HG02852 (cell line): ENCODE data around the gene ZC3H12A.

ENCODE experiments used
- ATAC-seq: cut with Tn5 transposase; IDR thresholded peaks from one replicate; pipeline ENCODE4 v1.9.1; 2021; ENCODE audit warnings: mild to moderate bottlenecking, moderate library complexity; ENCODE audit not compliant: unreplicated experiment

Gene ZC3H12A

DNA sequence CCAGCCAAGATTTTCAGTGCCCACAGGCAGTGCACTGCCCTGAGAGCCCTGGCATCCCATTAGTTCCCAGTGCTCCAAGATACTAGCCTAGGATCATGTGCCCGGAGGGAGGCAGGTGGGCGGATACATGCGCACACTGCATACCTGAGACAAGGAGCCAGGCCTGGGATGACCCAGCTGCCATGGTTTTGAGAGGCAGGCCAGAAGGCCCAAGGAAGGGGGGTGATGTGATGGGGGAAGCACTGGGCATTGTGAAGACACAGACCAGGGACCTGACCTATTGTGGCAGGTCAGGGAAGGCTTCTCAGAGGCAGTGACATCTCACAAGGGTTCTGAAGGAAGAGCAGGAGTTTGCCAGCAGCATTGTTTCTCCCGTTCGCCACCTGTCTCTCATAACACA lies 3.6 kb downstream of the ZC3H12A start:
- no peak for ATAC-seq

DNA sequence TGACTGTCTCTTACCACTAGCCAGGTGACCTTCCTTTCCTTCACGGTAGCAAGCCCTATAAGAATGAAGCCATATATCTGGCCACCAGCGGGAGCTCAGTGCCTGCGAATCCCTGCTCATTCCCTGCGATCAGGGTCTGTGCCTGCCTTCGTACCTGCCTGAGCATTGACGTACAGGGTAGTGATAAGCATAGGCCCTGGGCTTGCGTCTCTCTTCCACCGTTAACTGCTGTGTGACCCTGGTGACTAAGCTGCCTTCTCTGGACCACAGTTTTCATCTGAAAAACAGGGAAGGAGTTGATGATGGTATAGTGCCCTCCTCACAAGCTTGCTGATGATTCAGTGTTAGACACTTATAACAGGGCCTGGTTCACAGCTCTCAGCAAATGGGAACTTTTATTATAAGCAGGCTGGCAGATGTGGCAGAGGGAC lies 4.1 kb downstream of the ZC3H12A start:
- no peak for ATAC-seq

DNA sequence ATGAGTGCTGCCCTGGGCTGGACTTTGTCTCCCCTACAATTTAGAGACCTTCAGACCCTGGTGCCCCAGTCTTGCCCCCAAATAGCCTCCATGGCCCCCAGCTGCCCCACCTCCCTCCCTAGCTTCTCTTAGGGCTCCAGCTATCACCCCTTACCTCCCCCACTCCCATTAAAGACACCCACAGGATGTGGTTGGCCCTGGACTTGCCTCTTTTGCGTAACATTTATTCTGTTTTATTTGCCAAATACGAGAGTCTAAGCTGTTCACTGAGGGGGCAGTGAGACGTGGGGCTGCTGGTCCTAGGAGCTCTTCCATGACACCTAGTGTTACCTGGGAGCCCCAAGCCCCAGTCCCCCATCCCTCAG lies 4.5 kb downstream of the ZC3H12A start:
- no peak for ATAC-seq

DNA sequence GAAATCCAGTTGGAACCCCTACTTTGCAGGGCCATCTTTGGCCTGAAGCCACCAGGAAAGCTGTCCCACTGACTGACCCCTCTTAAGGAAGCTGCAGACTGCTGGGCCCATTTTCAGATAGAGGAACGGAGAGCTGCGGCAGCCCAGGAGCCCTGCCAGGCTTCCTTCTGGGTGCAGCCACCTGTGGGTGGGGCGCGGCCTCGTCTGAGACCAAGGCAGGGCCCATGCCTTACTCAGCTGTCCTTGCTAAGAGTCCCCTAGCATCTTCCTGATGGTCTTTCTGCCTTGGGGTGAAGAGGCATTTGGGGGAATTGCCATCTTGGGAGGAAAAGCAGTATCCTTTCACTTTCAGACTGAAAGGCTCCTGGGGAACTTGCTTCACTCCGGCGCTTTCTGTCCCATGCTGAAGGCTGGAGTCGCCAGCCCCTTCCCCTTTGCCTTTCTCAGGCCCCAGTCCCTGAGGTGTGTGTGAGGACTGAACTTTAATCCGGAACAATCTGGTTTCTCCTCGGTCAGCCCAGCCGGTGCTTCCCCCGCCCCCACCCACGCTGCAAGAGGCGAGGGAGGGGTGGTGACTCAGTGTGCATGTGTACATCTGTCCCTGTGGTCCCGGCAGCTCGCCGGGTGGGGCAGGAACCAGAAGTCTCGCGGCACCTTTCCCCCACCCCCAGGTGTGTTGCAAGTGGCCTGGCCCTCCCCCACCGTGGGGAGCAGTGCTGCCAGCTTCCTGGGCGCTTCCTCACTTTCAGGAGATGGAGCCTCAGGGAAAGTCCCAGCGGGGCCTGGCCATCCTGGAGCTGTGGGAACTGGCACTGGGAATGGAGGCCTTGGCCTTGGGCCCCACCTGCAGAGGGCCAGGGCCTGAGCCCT lies 5.1 kb downstream of the ZC3H12A start:
- ATAC-seq = no peak

DNA sequence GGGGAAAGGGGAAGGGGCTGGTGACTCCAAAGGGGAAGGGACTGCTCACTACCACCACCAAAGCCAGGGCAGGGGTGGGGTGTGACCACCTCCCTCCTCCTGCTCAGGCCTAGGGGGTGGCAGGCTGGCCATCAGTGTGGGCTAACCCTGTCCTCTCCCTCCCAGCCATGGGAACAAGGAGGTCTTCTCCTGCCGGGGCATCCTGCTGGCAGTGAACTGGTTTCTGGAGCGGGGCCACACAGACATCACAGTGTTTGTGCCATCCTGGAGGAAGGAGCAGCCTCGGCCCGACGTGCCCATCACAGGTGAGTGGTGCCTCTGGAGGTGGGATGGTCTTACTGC lies 5.7 kb downstream of the ZC3H12A start:
- no peak for ATAC-seq

DNA sequence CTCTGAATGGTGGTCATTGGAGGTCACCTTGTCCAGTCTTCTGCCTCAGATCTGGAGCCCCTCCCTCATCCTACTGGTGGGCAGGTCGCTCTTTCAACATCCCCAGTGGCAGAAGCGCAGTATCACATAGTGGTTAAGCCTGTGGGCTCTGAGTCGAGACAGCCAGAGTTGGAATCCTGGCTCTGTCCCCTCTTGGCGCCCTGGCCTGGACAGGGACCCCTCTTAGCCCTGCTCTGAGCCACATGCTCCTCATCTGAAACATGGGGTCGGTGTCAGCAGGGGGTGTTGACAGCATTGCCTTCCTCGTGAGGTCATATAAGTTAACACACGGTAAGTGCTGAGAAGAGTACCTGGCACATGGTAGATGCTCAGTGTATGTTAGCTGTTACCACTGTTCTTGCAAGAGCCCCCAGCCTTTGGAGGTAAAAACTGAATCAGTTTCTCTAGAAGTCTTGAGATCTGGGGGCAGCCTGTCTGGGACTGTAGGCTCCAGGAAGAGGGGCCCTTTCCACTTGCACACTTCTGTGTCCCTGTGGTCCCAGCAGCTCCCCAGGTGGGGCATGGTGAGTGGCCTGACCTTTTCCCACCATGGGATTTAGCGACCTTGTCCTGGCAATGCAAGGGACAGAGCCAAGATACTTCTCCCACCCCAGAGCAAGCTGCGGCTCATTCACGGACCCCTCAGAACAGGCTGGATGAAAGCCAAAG lies 6.4 kb downstream of the ZC3H12A start:
- ATAC-seq = no peak

DNA sequence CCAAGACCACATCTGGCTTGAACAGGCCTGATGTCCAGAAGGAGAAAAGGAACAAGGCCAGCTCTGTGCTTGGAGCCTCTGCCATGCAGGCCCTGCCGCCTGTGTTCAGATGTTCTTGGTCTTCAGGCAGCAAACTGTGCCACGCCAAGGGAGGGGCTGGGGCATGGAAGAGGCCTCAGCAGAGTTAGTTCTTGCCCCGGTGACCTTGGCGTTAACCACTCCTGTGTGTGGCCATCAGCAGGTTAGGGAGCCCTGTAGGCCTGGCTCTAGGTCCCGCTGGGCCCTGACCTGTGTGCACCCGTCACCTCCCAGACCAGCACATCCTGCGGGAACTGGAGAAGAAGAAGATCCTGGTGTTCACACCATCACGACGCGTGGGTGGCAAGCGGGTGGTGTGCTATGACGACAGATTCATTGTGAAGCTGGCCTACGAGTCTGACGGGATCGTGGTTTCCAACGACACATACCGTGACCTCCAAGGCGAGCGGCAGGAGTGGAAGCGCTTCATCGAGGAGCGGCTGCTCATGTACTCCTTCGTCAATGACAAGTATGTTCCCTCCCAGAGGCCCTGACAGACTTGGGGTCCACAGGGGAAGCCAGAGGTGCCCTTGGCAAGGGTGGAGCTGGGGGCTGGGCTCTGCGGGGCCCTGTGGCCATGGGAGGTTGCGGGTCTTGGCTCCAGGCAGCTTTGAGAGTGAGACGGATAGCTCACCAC lies 7.1 kb downstream of the ZC3H12A start:
- no peak for ATAC-seq

DNA sequence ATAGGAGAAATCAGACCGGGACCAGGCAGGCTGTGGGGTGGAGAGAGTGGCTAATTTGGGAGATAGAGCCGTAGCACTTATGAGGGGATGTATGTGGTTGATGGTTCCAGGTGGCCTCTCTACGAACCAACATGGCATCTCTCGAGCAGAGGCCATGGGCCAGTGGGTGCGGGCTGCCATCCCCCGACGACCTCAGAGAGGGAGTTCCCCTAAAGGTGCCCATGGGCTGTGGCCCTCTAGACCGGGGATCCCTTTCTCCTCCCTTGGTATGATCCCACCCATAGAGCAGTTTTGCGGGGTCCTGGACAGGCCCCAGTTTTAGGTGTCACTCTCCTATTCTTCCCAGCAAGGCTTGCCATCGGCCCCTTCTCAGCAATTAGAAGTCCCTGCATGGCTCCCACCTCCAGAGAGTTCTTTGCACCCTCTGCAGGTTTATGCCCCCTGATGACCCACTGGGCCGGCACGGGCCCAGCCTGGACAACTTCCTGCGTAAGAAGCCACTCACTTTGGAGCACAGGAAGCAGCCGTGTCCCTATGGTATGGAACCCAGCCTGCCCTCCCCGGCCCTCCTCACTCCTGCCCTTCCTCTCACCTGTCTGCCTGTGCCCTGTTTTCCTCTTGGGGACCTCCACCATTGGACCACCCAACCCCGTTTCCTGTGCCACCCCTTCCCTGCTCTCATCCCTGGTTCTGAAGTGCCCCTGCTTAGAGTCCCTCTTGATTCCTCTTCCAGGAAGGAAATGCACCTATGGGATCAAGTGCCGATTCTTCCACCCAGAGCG lies 7.8 kb downstream of the ZC3H12A start:
- no peak for ATAC-seq

DNA sequence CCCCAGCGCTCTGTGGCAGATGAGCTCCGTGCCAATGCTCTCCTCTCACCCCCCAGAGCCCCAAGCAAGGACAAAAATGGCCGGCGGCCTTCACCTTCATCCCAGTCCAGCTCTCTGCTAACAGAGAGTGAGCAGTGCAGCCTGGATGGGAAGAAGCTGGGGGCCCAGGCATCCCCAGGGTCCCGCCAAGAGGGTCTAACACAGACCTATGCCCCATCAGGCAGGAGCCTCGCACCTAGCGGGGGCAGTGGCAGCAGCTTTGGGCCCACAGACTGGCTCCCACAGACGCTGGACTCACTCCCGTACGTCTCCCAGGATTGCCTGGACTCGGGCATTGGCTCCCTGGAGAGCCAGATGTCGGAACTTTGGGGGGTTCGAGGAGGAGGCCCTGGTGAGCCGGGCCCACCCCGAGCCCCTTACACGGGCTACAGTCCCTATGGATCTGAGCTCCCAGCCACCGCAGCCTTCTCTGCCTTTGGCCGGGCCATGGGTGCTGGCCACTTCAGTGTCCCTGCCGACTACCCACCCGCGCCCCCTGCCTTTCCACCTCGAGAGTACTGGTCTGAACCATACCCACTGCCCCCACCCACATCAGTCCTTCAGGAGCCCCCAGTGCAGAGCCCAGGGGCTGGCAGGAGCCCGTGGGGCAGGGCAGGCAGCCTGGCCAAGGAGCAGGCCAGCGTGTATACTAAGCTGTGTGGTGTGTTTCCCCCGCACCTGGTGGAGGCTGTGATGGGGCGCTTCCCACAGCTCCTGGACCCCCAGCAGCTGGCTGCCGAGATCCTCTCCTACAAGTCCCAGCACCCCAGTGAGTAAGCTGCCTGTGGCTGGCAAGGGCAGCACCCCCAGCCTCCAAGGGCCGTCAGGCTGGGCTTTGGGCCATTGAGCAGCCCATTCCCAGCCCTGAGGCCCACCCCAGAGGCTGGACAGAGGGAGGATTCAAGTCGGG lies 8.7 kb downstream of the ZC3H12A start:
- no peak for ATAC-seq

DNA sequence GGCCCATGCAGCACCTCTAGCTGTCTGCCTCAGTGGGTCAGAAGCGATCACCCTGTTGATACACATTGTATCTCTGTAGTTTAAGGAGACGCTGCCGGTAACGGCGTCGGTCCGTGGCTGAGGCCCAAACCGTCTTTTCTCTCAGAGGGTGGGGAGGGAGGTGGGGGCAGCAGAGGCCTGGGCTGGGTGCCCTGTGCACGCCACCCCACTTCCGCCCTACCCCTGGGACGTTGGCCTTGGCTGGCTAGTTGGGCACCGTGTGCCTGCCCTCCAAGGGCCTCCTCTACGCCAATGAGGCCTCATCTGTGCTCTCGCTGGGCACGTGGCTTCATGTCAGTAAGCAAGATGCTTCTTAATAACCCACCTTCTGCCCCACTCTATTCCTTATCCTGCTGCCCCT lies 9.4 kb downstream of the ZC3H12A start:
- ATAC-seq = no peak

DNA sequence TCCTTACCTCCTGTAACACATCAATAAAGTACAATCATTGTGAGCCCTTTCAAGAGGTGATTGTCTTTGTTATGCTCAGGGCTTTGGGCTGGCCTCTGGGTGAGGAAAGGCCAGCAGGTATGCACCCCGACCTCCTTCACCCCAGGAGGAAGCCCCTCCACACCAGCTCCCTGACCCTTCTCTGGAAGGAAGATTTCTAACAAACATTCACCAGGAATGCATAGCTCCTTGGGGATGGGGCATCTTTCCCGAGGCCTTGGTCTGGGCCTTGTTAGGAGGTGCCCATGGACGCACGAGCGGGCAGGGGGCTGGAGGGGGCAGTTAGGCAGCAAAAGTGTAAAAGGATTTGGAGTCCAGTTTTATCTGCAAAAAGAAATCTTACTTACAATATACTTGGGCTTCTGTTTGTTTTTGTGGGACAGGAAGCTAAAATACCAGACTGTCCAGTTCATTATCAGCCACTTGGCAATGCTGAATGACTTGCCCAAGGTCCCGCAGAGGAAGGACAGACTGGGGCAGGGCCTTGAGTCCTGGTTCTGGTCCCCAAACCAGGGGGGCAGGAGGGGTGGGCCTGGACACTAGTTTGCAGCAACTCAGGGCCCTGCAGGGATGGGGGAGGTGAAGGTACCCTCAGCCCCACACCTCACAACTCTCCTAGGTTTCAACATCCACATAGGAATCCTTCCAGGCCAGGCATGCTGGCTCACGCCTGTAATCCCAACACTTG lies 10.1 kb downstream of the ZC3H12A start:
- no peak for ATAC-seq

DNA sequence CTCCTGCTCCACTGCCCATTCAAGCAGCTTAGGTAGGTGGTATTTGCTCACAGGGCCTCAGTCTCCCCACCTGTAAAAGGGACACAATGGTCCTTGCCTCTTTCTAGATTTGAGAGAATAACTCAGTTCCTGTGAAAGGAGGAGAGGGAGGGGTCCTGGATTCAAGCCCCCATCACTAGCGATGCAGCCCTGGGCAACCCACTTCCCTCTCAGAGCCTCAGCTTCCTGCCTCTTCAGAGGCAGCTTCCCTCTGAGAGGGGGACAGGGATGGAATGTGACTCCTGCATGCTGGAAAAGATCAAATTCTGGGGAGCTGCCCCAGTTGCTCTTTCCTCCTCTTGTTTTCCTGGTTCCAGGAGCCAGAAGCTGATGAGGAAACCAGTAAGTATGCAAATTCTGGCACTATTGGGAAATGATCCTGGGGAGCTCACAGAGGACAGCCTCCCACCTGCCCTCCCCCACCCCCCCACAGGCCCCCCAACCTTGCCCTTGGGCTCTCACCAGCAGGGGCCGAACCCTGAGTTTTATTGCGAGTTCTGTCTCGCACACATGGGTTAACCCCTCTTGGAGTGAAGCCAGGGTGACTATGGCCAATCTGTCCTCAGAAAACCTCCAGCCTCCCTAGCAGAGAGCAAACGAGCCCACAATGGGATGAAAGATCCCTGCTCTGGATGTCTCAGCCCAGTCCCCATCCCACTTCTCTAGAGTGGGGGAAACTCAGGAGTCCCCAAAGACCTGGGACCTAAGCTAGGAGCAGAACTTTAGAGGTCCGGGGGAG lies 11.7 kb downstream of the ZC3H12A start:
- ATAC-seq = no peak

DNA sequence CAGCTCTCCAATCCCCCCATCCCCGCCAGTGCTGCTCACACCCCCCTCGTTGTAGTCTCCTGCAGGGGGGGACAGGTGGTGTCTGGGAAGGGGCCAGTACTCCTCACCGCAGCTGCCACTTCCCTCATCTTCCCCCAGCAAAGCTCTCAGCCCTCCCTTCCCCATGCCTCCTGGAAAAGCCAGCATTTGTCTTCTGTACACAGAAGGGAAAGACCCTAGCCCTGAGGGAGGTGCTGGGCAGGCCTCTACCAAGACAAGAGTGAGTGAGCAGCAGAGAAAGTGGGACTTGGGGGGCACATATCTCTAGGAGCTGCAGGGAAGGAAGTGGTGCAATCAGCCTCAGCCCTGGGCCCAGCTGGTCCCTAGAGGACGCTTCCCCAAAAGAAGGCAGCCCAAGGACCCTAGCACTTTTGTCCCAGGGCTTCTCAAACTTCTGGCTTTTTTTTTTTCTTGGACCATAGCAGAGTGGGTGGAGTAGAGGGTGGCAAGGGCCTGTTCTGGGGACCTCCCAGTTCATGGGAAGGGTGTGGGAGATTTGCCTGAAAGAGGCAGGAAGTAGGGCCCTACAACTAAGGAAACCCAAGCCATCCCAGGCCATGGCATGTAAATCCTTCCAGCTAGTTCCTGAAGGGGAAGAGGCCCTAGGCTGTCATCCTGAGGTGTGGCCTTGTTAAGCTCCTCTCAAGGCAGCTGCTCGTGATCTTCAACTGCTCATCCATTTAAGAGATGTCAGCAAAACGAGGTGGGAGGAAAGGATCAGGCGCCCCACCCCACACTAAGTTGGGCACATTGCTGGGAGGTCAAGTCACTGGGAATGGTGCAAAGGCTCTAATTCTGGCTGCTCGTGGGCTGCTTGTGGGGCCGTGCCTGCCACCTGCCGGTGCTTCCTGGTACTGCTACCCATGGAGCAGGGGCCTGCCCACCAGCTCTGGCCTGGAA lies 12.6 kb downstream of the ZC3H12A start:
- ATAC-seq = no peak

DNA sequence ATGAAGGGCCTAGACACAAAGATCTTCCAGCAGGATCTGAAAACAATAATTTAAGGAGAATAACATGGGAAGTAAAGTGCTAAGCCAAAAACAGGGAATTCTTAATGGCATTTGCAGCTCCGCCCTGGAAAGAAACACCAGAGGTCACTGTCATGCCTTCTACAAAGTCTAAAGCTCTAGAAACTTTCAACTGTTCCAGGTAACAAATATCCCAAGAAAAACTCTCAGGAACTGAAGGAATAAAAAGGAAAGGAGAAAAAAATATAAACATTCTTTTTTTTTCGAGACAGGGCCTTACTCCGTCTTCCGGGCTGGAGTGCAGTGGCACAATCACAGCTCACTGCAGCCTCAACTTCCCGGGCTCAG lies 13.2 kb downstream of the ZC3H12A start:
- no peak for ATAC-seq

DNA sequence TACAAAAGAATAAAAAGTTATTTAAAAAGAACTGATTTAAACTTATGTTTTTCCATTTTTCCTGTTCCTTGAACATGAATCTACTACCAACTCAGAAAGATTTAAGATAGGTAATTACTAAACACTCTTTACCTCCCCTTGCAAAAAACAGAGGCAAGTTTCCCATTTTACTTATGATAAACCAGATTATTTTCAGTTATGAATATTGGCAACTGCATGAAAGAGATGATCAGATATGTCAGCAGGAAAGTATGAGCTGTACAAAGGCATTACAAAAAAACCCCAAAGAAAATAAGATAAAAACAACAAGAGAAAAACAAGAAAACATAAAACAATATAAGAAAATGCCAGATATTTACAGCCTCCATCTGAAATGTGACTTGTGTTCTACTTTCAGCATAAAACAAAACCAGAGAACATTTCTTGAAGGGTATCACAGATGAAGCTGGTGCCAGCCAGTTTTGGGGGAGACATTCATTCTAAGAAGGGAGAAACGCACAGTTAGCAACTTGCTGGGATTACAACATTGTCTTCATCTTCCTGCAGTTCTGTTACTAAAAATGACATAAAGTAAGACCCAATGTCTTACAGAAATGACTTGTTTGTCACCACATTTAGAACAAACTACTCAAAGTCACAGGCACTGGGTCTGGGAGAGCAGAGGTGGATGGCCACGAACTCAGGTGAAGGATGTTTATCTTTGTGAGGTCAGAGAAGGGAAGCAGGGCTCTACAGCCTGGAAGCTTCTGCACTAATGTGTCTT lies 19.1 kb downstream of the ZC3H12A start:
- no peak for ATAC-seq

DNA sequence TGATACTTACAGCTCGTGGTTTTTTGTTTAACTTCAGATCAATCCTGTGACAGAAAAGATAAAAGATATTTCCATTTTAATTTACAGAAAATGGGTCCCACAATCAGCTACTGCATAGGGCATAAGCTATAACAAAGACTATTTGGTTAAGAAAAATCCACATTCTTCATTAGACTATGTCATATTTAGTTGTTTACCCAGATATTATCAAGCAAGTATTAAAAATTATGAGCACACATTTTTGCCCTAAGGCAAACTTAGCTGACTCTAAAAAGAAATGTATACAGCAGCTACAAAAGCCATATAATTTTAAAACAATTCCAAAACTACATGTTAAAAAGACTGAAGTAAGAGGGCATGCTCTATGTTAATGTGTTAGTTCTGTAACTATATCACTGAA lies 21.5 kb downstream of the ZC3H12A start:
- ATAC-seq = no peak

DNA sequence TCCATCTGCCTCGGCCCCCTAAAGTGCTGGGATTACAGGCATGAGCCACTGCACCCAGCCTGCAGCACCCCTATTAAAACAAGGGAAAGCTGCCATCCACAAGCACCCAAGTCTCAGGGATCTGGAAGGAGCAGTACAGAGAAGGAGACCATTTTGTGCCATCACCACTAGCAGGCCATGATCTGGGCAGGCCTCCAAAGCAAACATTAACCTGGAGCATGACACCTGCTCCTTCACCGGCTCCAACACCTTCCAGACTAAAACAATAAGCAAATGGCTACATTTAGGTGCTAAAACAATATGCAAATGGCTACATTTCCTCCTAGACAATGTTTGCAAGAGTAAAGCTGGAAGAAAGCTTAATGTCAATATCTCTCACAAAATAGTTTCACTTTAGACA lies 23.5 kb downstream of the ZC3H12A start:
- no peak for ATAC-seq
